Adrenal gland (tissue), 5 donors: ENCODE data around the gene REL.
"Not testable (repeated sequence)": the region's sequence is repeated elsewhere in the genome, so short reads cannot be mapped to it uniquely, and the experiment has no call there.

Source experiments
- CTCF ChIP-seq, 6 experiments: fragments of 450-650 bp in 4 of 6; fragments of 200-600 bp in 2 of 6; sonication (generic) in 1 of 6; IDR thresholded peaks; 1 replicate in 5 of 6; 2 replicates in 1 of 6; pipeline versions ENCODE4 v1.5.1 to v1.8.0; 2016 to 2021; ENCODE audit warnings: antibody characterized with exemption in 6 of 6, mild to moderate bottlenecking in 2 of 6, moderate library complexity in 1 of 6
- POLR2A ChIP-seq, 2 donors: fragments of 450-650 bp; IDR thresholded peaks; one replicate each; pipeline ENCODE4 v1.6.1; 2017; ENCODE audit warnings: antibody characterized with exemption in 2 of 2, mild to moderate bottlenecking in 2 of 2, moderate library complexity in 1 of 2
- donor health status: DM: no; HTN: no; CAD: no.

GRCh38 chr2:60901296-60901695 lies 19.9 kb downstream of the REL start:
- TF ChIP-seq CTCF, POLR2A (IDR thresholded peaks at IDR 0.05): not testable (repeated sequence)
